GM12878 (cell line): Measurements from ENCODE around the gene PRDM16. TPM values are rescaled to one million over a fixed set of nuclear protein-coding genes. Genes with fewer than 3 reads are reported as not detected.

ENCODE experiments used
- BCL3 ChIP-seq: IDR thresholded peaks from 2 replicates; pipeline ENCODE4 v1.6.1; 2011; ENCODE audit warnings: borderline replicate concordance, low read depth, mild to moderate bottlenecking, moderate library complexity, low read length; ENCODE audit not compliant: insufficient read depth, poor library complexity, severe bottlenecking
- CHD1 ChIP-seq: IDR thresholded peaks from 2 replicates; pipeline ENCODE4 v1.6.1; 2012; ENCODE audit warnings: low read depth, low read length, improper control_type of control experiment
- FOS ChIP-seq: IDR thresholded peaks from 3 replicates; pipeline ENCODE4 v1.6.1; 2011; ENCODE audit warnings: borderline replicate concordance; ENCODE audit not compliant: insufficient read length; ENCODE audit errors: extremely low read depth
- HDAC6 ChIP-seq: fragments of 200-600 bp; sonication (generic); IDR thresholded peaks from one replicate; pipeline ENCODE4 v1.8.0; 2017; ENCODE audit warnings: antibody characterized with exemption; ENCODE audit not compliant: unreplicated experiment
- HSF1 ChIP-seq: fragments of 150-350 bp; IDR thresholded peaks from 2 replicates; pipeline ENCODE4 v1.6.1; 2014; ENCODE audit warnings: mild to moderate bottlenecking, low read depth, low read length
- IRF3 ChIP-seq: fragments of 450-650 bp; IDR thresholded peaks from 2 replicates; pipeline ENCODE4 v1.6.1; 2014; ENCODE audit warnings: mild to moderate bottlenecking
- KDM1A ChIP-seq: fragments of 200-600 bp; sonication (generic); IDR thresholded peaks from 2 replicates; pipeline ENCODE4 v1.6.1; 2016; ENCODE audit warnings: borderline replicate concordance
- NRF1 ChIP-seq: conservative IDR thresholded peaks from 2 replicates; pipeline ENCODE4 v1.6.1; 2011; ENCODE audit warnings: mild to moderate bottlenecking, low read depth, low read length, improper control_type of control experiment
- SIX5 ChIP-seq: IDR thresholded peaks from 2 replicates; pipeline ENCODE4 v1.6.1; 2011; ENCODE audit warnings: mild to moderate bottlenecking, low read depth, low read length, moderate library complexity; ENCODE audit not compliant: severe bottlenecking
- TCF3 ChIP-seq: IDR thresholded peaks from 2 replicates; pipeline ENCODE4 v1.6.1; 2012; ENCODE audit warnings: low read depth, mild to moderate bottlenecking, low read length, borderline replicate concordance; ENCODE audit not compliant: insufficient read depth
- ZNF24 ChIP-seq: fragments of 450-650 bp; IDR thresholded peaks from 2 replicates; pipeline ENCODE4 v1.6.1; 2017; ENCODE audit warnings: antibody characterized with exemption, mild to moderate bottlenecking
- ZNF274 ChIP-seq: IDR thresholded peaks from one replicate; pipeline ENCODE4 v1.8.0; 2011; ENCODE audit not compliant: insufficient read length, insufficient read depth
- ZNF384 ChIP-seq: IDR thresholded peaks from 2 replicates; pipeline ENCODE4 v1.6.1; 2012; ENCODE audit warnings: low read depth, mild to moderate bottlenecking, low read length, improper control_type of control experiment, borderline replicate concordance
- ZNF622 ChIP-seq: fragments of 450-650 bp; IDR thresholded peaks from 2 replicates; pipeline ENCODE4 v1.6.1; 2017; ENCODE audit warnings: mild to moderate bottlenecking, inconsistent platforms
- polyA plus RNA-seq, 11 experiments: library from polyadenylated mRNA; depleted of rRNA in 4 of 11; unstranded in 6 of 11; stranded (reverse) in 5 of 11; fragments of >200 nt; fragmentation: Nextera tagmentation in 4 of 11; fragmentation: Illumina TruSeq in 1 of 11; extraction: Ambion mirVana in 4 of 11; extraction: Trizol in 1 of 11; gene quantifications; 1 replicate in 1 of 11; 2 replicates in 10 of 11; pipeline versions ENCODE4 v1.2.1 to v1.2.3, GENCODE V29; 2011 to 2016; ENCODE audit warnings: inconsistent platforms in 2 of 11, missing spikeins in 2 of 11, low read depth in 1 of 11
- total RNA-seq, 4 experiments: library from RNA; depleted of rRNA in 3 of 4; stranded (reverse); fragments of >200 nt in 3 of 4; fragmentation: Illumina TruSeq in 1 of 4; extraction: Trizol in 1 of 4; gene quantifications; 2 replicates each; pipeline versions ENCODE4 v1.2.1 to v1.2.3, GENCODE V29; 2013 to 2021
- TF ChIP-seq, protein P1 (sequence below): IDR thresholded peaks from 2 replicates; pipeline ENCODE4 v1.6.1; 2012; ENCODE audit warnings: low read length, inconsistent platforms
- TF ChIP-seq, protein P2 (sequence below): fragments of 450-650 bp; IDR thresholded peaks from 2 replicates; pipeline ENCODE4 v1.6.1; 2016; ENCODE audit warnings: mild to moderate bottlenecking

Gene PRDM16
- total and polyA plus RNA-seq, 10 of the 15 experiments (the other 5 are each of a cell fraction or from before 2014, with no cell fraction given): 0.03 TPM; not detected in 9

DNA sequence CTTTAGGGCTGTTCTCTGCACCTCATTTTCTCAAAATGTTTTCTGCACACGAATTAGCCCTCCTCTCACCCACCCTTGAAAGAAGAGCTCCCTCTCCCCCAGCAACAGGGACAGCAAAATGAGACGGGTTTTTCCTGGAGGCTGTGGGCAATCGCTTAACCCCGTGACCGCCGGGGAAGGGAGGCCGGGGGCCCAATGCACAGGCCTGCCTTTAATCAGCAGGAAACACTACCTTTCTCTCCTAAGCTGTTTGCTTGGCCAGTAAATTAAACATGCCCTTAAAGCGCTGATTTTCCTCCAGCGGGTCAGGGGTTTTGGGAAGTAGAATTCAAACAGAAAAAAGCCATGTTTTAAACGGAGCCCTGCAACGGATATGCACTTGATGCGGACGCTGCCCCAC, 114.4 kb downstream of the PRDM16 start (continued):
- TF ChIP-seq, protein P1, sequence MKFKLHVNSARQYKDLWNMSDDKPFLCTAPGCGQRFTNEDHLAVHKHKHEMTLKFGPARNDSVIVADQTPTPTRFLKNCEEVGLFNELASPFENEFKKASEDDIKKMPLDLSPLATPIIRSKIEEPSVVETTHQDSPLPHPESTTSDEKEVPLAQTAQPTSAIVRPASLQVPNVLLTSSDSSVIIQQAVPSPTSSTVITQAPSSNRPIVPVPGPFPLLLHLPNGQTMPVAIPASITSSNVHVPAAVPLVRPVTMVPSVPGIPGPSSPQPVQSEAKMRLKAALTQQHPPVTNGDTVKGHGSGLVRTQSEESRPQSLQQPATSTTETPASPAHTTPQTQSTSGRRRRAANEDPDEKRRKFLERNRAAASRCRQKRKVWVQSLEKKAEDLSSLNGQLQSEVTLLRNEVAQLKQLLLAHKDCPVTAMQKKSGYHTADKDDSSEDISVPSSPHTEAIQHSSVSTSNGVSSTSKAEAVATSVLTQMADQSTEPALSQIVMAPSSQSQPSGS: no peak
- TF ChIP-seq ZNF622 (no peak), IRF3 (no peak), TCF3 (no peak), BCL3 (no peak), ZNF274 (no peak), FOS (no peak), ZNF384 (no peak), SIX5 (no peak), HSF1 (no peak), ZNF24 (no peak), HDAC6 (no peak), CHD1 (no peak), NRF1 (no peak), KDM1A (no peak)
- TF ChIP-seq, protein P2, sequence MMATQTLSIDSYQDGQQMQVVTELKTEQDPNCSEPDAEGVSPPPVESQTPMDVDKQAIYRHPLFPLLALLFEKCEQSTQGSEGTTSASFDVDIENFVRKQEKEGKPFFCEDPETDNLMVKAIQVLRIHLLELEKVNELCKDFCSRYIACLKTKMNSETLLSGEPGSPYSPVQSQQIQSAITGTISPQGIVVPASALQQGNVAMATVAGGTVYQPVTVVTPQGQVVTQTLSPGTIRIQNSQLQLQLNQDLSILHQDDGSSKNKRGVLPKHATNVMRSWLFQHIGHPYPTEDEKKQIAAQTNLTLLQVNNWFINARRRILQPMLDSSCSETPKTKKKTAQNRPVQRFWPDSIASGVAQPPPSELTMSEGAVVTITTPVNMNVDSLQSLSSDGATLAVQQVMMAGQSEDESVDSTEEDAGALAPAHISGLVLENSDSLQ: no peak
